ENCODE measurements around the gene SLC7A6.

The SLC7A6 gene

DNA sequence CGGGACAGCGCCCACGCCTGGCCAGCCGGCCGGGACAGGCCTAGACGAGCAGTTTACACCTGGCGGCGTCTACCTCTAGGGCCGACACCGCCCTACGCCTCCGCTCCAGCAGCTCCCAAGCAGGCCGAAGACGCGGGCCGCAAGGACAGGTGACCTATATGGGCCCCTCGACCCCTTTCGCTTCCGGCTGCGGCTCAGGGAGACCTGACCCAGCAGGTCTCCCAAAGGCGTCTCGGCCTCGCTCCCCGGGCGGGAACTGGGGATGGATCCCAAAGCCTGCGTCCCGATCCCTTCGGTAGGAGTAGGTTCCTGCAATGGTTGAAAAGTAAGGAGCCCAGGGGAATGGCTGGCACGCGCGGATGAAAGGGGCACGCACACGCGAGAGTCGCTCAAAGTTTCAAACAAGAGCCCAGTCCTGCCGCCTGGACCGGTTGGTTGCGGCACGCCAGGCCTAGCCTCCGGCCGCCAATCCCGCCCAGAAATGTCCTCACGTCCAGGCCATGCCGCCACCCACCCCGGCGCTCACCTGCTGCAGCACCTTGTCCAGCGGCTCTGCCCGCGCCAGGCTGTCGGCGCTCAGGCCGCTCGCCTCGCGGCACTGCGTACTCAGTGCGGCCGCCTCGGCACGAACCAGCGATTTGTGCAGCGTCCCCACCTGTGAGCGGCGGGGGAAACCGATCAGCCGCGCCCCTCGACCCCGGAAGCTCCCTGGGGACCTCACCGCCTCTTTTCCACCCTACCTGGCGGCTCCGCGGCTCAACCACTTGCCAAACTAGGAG, 29.0 kb upstream of the SLC7A6 start:
- DNase-seq = peak; percentile 48

DNA sequence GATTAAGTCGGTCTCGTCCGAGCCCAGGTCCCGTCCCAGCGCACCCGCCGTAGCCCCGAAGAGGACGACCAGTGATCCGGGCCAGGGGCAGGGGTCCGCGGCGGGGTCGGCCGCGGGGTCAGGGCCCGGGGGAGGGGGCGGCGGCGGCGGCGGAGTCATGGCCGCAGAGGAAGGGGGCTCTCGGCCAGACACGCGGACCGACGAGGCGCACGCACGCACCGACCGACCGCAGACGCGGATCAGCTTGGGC, 28.5 kb upstream of the SLC7A6 start, which contains the start of gene ESRP2:
TSS of gene ESRP2 (minus strand) at position 241 of the 250 bp plus-strand sequence. CDS start at position 159, 82 bp downstream.
- DNase-seq = no peak

DNA sequence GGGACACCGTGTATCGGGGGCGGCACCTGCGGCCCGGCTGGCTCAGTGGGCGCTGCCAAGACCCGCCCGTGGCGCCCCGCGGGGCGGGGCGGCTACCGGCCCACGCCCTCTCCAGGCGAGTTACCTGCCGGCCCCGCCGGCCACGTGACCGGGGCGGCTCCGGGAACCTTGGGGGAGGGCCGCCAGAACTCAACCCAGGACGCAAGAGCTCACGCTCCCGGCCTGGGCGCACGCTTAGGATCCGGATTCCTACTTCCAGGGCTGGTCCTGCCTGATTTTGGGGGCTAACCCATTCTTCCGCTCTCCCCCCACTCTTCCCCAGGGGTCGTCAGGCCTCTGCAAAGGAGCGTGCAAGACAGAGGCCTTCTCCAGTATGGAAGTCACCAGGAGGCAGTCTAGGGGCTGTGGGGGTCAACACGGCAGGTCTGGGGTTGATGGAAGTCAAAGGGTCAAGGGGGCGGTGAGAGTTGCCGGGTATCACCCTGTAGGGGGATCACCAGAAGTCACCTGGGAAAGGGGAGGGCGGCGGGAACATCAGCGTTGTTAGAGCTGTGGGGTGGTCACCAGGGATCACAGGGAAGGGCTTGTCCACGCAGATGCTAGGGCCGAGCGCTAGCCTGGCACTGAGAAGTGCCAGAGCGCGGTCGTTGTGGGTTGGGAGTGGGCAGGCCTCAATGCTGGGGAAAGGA, 28.0 kb upstream of the SLC7A6 start:
- DNase-seq = peak; percentile 82

DNA sequence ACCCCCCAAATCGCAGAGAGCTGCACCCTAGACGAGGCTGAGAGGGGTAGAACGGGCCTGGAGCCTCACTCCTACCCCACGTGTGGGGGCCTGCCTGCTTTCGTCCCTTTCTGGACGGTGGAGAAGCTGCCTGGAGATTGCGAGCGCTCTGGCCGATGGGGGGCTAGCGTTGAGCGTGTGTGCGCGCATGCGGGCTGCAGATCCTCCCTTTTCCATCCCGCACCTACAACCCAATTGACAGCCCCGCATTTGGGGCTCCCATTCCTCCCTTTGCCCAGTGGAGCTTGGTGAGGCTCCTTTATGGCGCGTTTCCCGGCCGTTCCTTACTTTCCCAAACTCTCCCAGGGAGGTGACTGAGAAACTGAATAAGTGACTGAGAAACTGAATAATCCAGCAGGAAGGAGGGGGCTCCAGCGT, 27.5 kb upstream of the SLC7A6 start:
- DNase-seq = peak; percentile 21

DNA sequence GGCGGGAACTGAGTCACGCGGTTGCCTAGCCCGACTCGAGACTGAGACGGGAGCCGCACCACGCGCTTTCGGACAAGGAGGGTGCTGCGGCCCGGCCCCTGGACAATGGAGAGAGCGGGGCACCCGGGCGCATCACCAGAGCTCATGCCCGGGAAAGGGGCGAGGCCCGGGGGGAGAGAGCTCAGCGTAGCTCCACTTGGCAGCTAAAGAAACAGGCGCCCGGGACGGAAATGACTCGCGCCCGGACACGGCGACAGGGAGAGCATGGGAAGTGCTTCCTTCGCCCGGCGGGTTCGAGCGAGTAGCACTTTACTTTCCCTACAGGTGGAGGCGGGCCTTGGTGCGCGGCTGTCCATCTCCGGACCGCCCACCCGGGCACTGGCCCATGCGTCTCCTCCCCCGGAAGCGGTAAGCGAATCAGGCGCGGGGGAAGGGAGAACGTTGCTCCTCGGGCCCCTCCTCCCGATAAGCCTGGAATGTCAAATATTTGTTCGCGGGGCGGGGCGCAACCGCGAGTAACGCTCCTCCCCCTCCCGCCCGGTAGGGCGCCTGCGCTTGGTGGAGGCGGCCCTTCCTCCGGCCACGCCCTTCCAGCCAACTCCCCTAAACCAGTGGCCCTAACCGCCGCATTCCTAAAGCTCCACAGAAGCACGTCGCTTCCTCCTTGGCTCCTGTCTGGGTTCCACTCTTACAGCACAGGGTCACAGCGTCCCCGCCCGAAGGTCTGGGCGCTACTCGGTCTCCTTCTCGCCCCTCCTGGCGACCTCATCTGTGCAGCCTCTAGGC, 26.9 kb upstream of the SLC7A6 start:
- DNase-seq = peak; percentile 93

DNA sequence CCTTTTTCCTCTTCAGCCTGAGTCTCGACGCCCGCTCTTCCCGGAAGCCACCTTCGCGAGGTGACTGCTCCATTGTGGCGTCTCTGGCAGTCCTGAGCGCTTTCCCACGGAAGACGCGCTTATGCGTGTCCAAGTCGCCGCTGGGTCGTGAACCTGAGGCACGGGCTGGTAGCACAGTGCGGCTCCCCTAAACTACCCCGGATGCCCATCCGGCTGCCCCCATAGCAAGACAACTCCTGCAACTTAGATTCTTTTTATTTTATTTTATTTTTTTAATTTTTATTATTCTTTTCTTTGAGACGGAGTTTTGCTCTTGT, 26.3 kb upstream of the SLC7A6 start:
- no peak for DNase-seq

DNA sequence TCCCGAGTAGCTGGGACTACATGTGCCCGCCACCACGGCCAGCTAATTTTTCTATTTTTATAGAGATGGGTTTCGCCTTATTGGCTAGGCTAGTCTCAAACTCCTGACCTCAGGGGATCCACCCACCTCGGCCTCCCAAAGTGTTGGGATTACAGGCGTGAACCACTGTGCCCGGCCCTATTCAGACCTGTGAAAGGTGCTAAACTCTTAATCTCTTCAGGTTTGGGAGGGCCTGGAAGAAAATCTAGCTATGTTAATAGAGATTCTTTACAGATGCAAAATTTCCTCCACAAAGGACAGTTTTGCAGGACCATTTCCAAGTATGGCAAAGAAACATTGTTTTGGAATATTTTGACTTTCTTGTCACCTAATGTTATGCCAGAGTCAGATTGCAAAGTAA, 22.2 kb upstream of the SLC7A6 start:
- no peak for DNase-seq

DNA sequence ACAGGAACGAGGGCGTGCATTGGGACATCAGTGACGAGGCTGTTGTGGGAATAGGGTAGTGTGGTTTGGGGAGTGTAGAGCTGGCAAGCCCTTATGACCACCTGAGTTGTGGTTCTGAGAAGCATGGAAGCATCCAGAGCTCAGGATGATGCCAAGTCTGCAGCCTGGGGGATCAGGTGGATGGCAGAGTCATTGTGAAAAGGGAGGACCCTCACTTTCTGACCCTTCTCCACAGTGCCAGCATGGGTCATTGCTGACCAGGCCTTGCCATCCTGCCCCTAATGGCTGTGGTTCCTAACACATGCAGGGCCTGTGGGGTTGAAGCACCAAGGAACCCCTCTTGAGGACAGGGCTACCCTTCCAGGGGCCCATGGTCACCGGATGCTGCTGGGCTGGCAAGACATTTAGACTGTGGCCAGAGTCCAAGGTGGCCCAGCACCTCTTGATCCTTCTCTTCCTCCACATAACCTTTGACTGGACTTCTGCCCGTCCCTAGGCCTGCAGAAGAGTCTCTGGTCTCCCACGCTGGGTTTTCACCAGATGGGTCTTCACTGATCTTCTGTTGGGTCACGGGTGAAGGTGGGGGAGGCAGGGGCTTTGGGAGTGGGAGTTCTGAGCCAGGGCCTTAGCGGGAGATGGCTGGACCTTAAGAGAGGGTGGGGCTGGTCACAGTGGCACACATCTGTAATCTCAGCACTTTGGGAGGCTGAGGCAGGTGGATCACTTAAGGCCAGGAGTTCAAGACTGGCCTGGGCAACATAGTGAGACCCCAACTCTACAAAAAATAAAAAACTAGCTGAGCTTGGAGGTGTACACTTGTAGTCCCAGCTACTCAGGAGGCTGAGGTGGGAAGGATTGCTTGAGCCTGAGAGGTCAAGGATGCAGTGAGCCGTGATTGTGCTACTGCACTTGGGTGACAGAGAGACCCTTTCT, 21.1 kb upstream of the SLC7A6 start:
- DNase-seq = no peak

DNA sequence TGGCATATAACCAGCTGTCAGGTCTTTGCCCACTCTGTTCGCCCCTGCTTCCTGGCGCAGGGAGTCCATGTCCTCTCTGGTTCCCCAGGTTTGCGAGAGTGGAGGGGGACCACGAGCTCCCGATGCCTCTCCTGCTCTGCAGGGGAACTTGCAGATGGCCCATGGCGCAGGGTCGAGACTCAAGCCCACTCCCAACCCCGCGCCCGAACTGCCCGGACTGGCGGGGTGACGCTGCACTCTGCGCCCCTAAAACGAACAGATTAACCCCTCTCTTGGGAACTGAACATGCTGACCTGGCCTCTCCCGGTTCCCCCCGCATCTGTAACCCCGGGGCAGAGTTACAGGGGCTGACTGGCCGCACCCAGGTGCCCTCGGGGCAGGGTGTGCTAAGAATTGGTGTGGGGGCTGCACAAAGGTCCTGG, 19.8 kb upstream of the SLC7A6 start:
- DNase-seq = no peak

DNA sequence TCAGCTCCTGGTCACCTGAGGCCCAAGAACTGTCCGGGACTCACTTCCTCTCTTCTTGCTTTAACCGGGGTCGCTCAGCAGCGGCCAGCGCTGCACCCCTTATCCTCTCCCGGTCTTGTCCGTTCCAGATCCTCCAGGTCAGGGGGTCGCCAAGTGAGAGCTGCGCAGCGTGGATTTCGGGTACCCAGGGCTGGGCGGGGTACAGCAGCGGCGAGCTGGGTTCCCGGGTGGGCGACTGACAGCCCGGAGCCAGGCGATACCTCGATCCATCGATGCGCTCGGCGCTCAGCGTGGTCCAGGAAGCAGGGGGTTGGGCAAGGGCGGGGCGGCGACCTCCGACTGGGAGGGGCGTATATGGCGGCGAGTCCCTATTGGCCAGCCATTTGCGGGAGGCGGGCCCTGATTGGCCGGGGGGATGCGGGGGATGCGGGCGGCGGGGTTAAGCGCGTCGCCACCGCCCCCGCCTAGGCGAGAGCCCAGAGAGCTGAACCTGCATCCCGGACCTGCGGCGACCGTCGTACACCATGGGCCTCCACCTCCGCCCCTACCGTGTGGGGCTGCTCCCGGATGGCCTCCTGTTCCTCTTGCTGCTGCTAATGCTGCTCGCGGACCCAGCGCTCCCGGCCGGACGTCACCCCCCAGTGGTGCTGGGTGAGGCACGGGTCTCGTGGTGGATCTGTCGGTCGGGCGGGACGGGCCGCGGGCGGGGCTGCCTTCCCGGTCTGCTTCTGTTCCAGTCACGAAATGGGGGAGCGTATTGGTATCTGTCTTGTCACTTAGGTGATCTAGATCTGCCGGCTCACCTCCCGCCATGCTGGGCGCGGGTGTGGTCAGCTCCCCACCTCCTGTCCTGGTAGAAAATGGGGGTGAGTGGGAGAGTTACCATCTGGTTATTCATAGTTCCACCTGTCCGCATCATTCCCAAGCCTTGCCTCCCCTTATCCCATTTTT, 19.1 kb upstream of the SLC7A6 start, which contains the start of gene PLA2G15:
TSS of gene PLA2G15 (plus strand) at position 471 of the 951 bp plus-strand sequence. CDS start at position 525, 54 bp downstream.
- DNase-seq = peak; percentile 87

DNA sequence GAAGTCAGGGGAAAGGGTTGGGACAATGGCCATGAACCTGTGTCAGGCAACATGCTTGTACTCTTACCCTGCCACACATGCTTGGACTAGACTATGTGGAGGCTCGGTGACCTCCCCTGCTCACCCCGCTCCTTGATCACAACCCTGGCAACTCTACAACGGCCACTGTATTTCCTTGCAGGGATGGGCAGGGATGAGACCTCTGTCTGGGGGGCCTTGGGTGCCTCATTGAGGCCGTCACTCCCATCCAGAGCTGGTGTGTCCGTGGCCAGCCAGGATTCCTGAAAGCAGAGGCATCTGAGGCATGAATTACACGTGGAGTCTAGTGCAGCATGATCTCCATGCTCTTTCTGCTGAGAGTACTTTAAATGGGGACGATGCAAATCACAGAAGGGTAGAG, 18.2 kb upstream of the SLC7A6 start:
- DNase-seq = no peak

DNA sequence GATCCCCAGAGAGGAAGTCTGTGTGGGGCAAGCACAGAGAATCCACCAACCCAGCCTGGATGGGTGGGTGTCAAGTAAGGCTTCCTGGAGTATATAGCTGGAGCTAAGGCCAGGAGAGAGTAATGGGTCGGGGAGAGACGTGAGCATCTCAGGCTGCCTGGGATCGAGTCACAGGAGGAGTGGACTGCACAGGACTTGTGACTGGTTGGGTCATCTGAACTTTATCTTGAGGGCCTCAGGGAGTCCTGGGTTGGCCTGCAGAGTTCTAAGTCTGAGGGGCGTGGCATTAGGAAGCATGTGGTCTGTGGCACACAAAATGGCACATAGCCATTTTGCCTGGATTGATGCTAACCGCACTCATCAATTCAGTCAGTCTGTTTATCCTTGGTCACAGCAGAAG, 17.7 kb upstream of the SLC7A6 start:
- no peak for DNase-seq

DNA sequence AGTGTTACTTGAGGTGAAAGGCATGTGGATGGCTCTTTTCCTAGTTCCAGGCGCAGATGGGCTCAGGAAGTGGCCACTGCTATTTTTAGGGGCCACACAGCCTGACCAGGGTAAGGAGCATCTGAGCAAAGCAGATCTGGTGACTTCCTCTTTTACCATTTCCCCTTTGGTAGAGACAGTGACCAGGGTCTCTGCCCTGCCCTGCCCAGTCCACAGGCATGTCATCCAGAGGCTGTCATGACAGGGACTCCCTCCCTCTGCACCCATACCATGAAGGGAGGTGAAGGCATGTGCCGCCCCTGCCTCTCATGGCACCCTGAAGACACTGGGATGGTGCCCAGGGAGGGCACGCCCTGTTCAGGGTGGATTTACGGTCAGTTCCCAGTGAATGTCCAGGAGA, 16.9 kb upstream of the SLC7A6 start:
- DNase-seq = no peak

DNA sequence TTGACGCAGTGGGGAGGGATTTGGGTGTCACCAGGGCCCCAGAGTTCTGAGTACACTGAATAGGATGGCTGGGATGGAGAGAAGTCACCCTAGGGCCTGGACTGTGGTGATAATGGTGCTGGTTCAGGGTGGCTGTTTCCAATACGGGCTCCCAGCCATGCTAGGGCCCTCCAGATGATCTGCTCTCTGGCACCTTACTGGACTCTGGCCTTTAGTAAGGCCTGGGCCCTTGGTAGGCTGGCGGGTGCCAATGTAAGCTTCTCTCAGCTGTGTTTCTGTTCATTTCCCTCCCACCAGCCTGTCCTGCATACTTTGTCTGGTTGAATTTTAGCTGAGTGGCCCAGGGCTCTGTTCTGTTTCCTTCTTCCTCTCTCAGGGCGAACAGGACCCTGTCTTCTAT, 16.4 kb upstream of the SLC7A6 start:
- DNase-seq = no peak

DNA sequence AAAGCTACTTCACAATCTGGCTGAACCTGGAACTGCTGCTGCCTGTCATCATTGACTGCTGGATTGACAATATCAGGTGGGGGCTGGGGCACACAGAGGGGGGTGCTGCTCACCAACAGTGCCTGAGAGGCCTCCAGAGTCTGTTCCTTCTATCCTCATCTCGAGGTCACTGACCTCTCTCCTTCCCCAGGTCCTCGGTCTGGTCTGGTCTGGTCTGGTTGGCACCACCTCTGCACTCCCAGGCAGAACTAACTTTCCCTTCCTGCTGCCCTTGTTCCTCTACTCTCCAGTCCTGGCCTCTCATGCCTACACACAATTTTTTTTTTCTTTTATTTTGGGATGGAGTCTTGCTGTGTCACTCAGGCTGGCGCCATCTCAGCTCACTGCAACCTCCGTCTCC, 15.0 kb upstream of the SLC7A6 start:
- DNase-seq = no peak

DNA sequence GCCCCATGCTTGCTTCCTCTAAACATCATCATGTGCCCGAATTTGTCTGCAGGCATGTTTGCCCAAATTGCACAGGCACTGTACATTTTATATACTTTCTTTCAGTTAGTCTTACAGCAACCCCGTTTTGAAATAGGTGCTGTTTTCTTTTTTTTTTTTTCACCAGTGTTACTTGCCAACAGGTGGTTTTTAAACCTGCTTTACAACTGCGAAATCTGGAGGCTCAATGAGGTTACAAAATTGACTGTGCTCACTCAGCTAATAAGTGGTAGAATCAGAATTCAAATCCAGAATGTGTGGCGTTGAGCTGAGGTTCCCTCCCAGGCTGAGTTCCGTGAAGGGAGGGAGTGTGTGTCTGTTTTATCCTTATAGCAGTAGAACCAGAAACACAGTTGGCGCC, 13.4 kb upstream of the SLC7A6 start:
- DNase-seq = no peak

DNA sequence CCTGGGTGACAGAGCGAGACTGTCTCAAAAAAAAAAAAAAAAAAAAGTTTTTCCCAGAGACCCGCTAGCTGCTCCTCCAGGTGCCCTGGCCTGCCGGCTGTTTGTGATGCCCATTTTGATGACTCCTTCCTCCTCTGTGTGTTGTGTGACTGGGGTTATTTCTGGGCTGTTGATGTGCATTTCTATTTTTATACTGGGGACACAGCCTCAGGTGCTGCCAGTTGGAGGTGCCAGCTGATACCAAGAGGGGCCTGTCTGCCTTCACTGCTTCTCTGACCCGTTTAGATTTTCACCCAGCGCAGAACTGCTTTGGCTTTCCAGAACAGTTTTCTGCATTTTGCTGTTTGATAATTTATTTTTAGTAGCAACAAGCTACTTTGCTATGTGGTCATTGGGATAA, 12.5 kb upstream of the SLC7A6 start:
- no peak for DNase-seq

DNA sequence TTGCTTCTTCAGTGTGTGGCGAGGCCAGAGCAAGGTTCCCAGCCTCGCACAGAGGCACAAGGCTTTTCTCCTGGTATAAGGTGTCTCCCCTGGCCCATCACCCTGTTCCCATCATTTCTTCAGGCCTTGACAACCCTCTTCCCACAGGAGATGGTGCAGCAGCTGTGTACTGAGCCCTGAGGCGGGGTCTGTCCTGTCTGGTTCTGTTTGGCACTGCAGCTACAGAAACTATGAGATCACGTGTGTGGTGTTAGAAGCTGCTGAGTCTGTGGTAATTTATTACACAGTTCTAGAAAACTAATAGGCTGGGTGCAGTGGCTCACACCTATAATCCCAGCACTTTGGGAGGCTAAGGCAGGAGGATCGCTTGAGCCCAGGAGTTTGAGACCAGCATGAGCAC, 11.9 kb upstream of the SLC7A6 start:
- DNase-seq = no peak

DNA sequence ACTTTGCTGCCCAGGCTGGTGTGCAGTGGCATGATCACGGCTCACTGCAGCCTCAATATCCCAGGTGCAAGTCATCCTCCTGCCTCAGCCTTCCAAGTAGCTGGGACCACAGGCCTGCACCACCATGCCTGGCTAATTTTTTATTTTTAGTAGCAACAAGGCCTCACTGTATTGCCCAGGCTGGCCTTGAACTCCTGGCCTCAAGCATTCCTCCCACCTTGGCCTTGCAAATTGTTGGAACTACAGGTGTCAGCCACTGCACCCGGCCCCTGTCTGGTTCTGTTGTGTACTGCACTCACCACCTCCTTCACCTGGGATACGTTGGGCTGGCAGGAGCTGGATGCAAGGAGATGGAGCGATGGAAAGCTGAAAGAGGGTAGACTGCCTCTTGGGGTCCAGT, 10.6 kb upstream of the SLC7A6 start:
- DNase-seq = no peak

DNA sequence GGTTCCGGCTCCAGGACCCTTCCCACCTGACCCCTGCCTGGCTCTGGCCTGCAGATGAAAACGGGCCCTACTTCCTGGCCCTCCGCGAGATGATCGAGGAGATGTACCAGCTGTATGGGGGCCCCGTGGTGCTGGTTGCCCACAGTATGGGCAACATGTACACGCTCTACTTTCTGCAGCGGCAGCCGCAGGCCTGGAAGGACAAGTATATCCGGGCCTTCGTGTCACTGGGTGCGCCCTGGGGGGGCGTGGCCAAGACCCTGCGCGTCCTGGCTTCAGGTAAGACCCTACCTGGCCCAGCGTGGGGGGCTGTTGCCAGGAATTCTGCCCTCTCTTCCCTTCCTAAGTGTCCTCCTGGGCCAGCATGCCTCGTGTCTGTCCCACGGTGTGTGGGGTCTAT, 8.6 kb upstream of the SLC7A6 start:
- no peak for DNase-seq

DNA sequence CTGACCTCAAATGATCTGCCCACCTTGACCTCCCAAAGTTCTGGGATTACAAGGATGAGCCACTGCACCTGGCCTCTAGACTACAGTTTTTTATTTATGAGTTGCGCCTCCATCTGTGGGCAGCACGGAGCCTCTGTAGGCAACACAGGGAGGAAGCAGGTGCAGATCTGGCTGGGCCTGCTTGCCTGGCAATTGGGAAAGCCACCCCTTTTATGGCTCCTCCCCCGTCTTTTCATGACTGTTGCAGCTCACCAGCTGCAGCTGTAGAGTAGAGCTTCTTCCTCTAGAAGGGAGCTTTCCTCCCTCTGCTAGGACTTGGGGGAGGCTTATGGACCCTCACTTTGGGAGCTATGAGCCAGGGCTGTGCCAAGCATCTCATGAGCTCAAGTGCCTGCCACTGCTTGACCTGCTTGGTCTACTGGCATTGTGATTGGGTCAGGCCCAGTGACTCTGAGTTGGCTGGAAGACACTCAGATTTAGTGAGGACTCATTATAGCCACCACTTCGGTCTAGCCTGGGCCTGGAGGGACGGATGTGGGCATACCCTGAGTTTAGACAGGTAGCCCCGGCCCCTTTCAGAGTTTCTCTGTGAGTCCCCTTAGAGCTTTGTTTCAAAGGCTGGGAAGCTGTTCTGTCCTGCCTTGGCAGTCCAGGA, 6.9 kb upstream of the SLC7A6 start:
- peak; percentile 55 for DNase-seq
